Measurements from ENCODE around the gene CAMTA2.

DNA sequence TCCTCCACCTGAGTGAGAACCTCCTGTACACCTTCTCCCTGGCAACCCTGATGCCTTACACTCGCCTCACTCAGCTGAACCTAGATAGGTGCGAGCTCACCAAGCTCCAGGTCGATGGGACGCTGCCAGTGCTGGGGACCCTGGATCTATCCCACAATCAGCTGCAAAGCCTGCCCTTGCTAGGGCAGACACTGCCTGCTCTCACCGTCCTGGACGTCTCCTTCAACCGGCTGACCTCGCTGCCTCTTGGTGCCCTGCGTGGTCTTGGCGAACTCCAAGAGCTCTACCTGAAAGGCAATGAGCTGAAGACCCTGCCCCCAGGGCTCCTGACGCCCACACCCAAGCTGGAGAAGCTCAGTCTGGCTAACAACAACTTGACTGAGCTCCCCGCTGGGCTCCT is 54.7 kb downstream of the CAMTA2 start:
- TF ChIP-seq GATA2 (IDR thresholded peaks at IDR 0.05; ENCODE audit: low read depth, low read length) (no peak), GATA3 (IDR thresholded peaks at IDR 0.05; ENCODE audit: low read depth, low read length) (no peak)

Measured in SH-SY5Y (cell line).